ENCODE data around the gene PSMD9. TPM values are rescaled to one million over a fixed set of nuclear protein-coding genes. Genes with fewer than 3 reads are reported as not detected.

Gene PSMD9
- total RNA-seq, 1 donor from 2014 or later, result 44.2 TPM

GRCh38 chr12:121943926-121944325, 55.3 kb downstream of the PSMD9 start:
- DNase-seq (ENCODE audit: low read depth), result no peak
- no peak for TF ChIP-seq CTCF (conservative IDR thresholded peaks at IDR 0.05; ENCODE audit: low read depth, low read length)
- H3K4me3 ChIP-seq (ENCODE audit: low read depth, low read length), result no peak overlapping the region

GRCh38 chr12:121946313-121947025, 57.9 kb downstream of the PSMD9 start:
- no peak overlapping the region for H3K4me3 ChIP-seq (ENCODE audit: low read depth, low read length)
- no peak for TF ChIP-seq CTCF (conservative IDR thresholded peaks at IDR 0.05; ENCODE audit: low read depth, low read length)
- no peak for DNase-seq (ENCODE audit: low read depth)

- H3K4me3 ChIP-seq (ENCODE audit: low read depth, low read length), result no peak overlapping the region
- TF ChIP-seq CTCF (conservative IDR thresholded peaks at IDR 0.05; ENCODE audit: low read depth, low read length), result no peak
- DNase-seq (ENCODE audit: low read depth), result no peak
Observed at GRCh38 chr12:121947981-121948380, 59.4 kb downstream of the PSMD9 start.

GRCh38 chr12:121949648-121950397, 61.2 kb downstream of the PSMD9 start:
- DNase-seq (ENCODE audit: low read depth), result no peak
- H3K4me3 ChIP-seq (ENCODE audit: low read depth, low read length), result no peak overlapping the region
- TF ChIP-seq CTCF (conservative IDR thresholded peaks at IDR 0.05; ENCODE audit: low read depth, low read length), result no peak

- no peak for TF ChIP-seq CTCF (conservative IDR thresholded peaks at IDR 0.05; ENCODE audit: low read depth, low read length)
- DNase-seq (ENCODE audit: low read depth), result no peak
- no peak overlapping the region for H3K4me3 ChIP-seq (ENCODE audit: low read depth, low read length)
Observed at GRCh38 chr12:121953117-121953692, 64.6 kb downstream of the PSMD9 start.

GRCh38 chr12:121953695-121954094, 65.1 kb downstream of the PSMD9 start:
- H3K4me3 ChIP-seq (ENCODE audit: low read depth, low read length), result no peak overlapping the region
- no peak for TF ChIP-seq CTCF (conservative IDR thresholded peaks at IDR 0.05; ENCODE audit: low read depth, low read length)
- no peak for DNase-seq (ENCODE audit: low read depth)
